Activated CD4-positive, alpha-beta T cell treated with anti-CD3 and anti-CD28 coated beads for 24 hours (primary cell): ENCODE data around the gene MTRFR.
A peak's percentile ranks its signal among the peaks of the same experiment; 100 is the strongest.
"Not testable (repeated sequence)": the region's sequence is repeated elsewhere in the genome, so short reads cannot be mapped to it uniquely, and the experiment has no call there.

Source experiments
- DNase-seq, 2 donors: peaks; one replicate each; pipeline ENCODE4 v3.0.0-alpha.2; 2020; ENCODE audit warnings: low read depth in 2 of 2

Gene MTRFR

DNA sequence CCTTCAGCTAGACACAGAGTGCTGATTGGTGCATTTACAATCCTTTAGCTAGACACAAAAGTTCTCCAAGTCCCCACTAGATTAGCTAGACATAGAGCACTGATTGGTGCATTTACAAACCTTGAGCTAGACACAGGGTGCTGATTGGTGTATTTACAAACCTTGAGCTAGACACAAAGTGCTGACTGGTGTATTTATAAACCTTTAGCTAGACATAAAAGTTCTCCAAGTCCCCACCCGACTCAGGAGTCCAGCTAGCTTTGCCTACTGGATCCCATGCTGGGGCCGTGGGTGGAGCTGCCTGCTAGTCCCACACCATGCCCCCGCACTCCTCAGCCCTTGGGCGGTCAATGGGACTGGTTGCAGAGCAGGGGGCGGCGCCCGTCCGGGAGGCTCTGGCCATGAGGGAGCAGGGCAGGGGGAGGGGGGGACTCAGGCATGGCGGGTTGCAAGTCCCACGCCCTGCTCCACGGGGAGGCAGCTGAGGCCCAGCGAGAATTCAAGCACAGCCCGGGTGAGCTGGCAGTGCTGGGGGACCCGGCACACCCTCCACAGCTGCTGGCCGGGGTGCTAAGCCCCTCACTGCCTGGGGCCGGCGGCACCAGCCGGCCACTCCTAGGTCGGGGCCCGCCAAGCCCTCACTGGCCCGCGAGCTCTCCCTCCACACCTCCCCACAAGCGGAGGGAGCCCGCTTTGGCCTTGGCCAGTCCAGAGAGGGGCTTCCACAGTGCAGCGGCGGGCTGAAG, 15.9 kb downstream of the MTRFR start:
- not testable (repeated sequence) for DNase-seq

DNA sequence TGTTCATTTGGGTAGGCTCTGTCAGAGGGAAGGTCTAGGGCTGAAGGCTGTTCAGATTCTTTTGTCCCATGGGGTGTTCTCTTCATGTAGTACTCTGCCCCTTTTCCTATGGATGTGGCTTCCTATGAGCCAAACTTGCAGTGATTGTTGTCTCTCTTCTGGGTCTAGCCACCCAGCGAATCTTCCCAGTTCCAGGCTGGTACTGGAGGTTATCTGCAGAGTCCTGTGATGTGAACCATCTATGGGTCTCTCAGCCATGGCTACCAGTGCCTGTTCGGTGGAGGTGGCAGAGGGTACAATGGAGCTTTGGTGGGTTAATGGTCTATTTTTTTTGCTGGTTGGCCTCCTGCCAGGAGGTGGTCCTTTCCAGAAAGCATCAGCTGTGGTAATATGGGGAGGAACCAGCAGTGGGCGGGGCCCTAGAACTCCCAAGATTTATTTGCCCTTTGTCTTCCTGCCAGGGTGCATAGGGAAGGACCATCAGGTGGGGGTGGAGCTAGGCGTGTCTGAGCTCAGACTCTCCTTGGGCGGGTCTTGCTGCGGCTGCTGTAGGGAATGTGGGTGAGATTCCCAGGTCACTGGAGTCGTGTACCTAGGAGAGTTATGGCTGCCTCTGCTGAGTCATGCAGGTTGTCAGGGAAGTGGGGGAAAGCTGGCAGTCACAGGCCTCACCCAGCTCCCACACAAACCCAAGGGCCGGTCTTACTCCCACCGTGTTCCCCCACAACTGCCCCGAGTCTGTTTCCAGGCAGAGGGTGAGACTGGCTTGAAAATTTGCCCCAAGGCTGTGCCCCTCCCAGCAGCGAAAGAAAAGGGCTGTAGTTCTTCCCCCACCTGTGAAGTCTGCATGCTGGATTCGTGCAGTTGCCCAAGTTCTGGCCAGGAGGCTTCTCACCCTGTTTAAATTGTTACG, 17.5 kb downstream of the MTRFR start:
- no peak for DNase-seq

DNA sequence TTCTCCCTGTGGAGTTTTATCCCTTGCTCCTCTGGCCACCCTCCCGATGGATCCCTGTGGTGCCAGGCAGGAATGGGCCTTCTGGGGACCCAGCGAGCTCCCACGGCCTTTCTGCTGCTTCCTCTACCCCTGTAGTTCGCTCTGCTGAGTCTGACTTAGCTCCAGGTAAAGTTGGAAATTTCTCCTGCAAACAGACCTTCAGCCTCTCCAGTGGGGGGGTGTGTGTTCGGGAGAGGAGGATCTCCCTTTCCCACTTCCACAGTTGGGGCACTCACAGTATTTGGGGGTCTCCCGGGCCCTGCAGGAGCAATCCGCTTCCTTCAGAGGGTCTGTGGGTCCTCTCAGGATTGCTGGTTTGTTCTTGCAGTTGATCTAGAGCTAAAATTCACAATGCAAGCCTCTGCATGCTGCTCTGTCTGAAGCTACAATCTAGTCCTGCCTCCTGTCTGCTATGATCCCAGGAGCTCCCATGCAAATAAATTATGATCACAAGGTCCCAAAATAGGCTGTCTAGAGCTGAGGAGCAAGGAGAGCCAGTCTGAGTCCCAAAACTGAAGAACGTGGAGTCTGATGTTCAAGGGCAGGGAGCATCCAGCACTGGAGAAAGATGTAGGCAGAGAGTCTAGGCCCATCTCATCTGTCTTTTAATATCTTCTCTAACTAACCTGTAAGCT, 18.3 kb downstream of the MTRFR start:
- DNase-seq = no peak

DNA sequence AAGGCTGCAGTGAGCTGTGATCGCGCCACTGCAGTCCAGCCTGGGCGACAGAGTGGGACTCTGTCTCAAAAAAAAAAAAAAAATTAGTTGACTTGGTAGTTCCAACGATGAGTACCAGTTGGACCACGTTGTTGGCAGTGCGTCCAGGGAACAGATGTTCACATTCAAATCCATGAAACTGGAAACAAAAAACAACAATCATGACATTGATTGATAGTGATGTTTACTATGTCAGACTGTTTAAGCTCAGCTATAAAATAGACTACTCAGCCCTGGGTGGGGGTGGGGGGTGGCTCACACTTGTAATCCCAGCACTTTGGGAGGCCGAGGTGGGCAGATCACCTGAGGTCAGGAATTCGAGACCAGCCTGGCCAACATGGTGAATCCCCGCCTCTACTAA, 19.1 kb downstream of the MTRFR start:
- not testable (repeated sequence) for DNase-seq

DNA sequence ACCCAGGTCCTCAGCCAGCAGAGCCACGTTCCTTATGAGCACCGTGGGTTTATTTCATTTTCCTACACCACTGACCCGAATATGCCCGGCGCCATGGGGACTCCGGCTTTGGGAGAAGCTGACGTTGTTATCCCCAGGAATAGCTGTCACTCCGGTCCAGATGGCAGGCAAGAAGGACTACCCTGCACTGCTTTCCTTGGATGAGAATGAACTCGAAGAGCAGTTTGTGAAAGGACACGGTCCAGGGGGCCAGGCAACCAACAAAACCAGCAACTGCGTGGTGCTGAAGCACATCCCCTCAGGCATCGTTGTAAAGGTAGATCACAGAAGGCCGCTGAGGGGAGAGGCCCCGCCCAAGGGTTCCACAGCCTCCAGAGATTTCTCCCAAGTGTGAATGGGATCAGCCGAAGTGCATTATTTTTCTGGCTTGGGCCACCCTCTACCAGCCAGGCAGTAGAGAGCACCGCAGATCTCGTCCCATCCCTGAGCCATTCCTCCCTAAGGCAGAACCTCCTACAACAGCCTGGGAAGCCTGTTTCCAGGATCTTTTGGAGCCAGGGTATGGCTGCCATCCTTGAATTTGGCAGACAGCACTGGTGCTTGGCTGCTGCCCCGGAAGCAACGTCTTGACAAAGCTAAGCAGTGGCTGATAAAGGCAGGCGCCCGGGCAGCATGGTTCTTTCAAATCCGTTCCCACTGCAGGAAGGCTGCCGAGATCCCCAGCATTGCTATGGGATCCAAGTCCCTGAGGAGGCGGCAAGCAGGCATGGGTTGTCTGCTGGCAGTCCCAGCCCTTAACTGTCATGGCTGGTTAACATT, 20.6 kb downstream of the MTRFR start:
- no peak for DNase-seq

DNA sequence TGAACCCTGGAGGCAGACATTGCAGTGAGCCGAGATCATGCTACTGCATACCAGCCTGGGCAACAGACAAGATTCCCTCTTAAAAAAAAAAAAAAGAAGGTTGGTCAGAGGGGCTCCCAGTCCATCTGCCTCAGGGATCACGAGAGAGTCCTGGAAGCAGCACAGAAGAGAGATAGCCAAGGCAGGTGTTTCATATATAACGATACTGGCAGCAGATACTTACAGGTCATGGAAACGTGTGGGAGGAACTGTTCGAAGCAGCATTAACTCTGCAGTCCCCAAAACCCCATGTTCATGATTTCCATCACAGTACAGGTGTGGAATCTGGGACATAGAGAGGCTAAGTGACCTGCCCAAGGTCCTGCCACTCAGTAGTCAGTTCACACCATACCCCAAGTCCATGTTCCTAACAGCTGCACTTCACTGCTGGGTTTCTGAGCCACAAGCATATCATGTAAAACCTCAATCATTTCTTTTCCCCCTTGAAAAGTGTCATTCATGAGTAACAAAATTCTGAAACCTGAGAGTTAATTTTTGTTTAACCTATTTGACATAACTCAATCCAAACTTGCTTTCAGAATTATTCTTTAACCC, 21.7 kb downstream of the MTRFR start:
- no peak for DNase-seq

DNA sequence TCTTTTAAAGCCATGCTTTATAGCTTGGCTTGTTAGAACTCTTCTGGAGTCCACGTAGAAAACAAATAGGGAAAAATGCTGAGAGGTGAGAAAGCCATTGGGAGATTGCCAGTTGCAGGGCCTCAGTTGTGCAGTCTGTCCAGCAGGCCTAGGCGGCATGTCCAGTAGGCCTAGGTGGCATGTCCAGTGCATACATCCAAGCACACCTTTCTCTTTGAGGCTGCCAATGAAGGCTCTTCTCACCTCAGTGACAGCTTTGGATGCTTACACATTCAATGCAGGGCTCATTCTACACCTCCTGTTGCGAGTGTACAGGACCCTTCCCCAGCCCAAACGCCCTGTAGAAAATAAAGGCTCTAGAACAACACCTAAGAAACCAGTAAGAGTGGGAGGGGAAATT, 25.4 kb downstream of the MTRFR start:
- no peak for DNase-seq

DNA sequence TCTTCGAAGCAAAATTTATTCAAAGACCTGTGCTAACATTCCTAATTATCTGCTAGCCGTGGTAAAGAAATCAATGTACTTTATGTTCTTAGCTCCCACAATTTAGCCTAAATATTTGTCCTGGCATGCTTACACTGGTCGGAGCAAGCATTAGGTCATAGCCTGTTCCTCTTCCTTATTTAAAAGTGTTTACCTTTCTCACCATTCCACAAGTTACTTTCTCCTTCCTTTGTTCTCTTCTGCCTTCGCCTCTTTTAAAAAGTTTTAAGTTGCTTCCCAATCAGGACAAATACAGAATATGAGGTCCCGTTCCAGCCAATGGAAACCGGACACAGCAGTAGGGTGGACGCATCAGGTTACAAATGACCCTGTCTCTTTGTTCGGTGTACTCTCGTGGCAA, 26.8 kb downstream of the MTRFR start:
- no peak for DNase-seq

DNA sequence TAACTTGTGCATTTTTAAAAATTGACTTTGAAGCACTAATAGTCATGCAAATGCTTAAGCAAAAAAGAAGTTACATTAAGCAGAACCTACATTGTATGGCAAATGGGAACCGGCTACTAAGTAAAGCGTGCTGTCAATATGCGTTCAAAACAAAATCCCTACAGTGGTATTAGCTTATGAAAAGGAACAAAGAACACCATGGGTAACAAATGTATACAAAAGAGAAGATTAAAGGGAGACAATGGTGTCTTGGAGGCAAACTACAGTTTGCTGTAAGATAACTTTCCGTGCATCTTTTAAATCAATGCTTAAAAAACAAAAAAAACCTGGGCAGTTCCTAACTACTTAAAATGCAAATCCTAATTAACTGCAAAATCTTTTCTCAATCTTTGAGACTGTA, 28.0 kb downstream of the MTRFR start:
- no peak for DNase-seq

DNA sequence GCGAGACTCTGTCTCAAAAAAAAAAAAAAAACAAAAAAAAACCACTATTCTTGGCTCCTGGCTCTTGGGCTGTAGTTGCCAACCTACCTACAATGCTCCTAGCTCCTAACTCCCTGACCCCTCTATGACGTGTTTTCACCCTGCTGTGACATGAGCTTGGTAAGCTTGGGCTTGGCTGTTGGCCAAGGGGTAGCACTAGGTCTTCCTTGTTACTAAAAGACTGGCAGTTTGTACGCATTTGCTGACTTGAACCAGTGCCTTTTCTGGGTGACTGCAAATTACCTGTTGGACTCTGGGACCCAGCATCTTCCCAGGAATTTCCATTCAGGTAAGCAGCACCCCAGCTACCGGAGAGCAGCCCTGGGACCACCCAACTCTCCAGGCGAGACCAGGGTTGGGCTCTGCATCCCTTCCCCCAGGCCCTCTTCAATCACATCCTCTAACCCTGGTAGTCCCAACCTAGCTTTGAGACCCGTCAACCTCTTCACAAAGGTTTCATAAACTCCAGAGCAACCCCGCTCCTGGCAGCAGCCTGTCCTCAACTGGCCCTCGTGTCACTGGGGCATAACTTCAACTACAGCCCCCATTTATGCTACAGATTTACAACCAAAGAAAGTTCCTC, 30.1 kb downstream of the MTRFR start:
- no peak for DNase-seq

DNA sequence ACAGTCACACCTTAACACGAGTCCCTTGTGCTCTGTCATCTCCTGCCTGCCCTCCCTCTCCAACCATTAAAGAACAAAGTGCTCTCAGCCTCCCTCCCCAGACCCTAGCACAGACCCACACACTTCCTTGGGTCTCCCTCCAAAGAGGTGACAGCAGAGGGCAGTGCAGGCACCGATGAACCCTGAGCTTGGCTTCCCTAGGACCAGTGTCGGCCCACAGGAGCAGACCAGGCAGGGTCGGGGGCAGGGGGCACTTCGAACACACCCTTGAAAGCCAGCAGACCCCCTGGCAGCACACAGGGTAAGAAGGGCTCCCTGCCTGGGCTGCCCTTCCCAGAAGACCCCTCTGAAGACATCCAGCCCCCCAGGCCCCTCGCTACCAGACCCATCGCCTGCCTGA, 31.4 kb downstream of the MTRFR start:
- no peak for DNase-seq

DNA sequence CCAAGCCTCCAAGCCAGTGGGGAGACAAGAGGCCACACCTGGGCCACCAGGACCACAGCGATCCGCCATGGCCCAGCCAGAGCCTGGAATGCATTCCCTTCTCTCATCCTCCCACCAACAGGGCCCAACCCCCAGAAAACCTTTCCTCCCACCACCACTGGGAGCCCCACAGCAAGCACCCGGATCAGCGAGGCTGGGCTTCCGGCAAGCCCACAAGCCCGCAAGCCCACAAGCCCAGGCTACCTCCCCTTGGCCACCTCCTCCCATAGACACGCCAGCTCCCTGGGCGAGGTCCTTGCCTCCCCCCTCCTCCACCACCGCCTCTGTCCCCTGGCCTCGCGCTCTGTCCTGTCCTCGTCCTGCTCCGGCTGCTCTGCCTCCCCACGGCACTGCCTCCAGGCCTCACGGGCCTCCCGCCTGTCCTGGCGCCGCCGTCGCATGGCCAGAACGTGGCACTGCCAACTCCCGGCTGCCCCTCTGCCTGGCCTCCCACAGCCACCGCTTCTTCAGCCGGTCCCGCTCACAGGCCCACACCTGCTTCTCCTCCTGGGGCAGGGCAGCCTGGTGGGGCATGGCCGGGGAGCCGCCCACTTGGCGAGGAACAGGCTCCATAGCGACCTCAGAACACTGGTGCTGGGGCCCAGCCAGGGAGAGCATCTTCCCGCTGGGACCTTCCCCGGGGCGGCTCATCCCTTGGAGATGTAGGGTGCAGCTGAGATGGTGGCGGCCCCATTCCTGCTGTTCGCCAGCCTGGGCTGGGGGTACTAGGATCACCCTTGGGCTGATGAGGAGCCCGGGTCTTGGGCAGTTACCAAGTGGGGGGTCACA, 32.8 kb downstream of the MTRFR start:
- no peak for DNase-seq

DNA sequence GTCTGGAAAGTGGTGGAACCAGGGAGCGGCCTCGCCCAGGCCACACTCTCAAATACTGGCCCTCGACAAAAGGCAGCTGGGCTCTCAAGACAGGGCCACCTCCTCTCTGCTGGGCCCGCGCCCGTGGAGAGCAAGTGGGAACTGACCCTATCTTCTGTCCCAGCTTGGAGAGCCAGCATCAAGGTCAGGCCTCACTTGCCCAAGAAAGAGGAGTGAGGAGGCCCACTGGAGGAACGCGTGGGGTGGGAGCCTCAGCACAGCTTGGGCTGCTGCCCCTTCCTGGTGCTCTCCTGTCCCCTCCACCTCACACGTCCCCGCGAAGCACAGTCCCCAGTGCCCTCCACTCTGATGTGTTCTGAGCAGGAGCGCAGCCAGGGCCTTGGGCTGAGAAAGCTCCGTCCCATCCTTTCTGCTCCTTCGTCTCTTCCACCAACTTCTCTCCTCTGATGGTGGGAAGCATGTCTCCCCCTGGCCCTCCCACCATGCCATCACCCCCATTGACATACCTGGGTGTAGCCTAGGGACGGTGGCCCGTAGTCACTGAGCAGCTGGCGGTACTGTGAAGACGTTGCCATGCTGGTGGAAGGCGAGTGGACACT, 33.5 kb downstream of the MTRFR start:
- DNase-seq = no peak

DNA sequence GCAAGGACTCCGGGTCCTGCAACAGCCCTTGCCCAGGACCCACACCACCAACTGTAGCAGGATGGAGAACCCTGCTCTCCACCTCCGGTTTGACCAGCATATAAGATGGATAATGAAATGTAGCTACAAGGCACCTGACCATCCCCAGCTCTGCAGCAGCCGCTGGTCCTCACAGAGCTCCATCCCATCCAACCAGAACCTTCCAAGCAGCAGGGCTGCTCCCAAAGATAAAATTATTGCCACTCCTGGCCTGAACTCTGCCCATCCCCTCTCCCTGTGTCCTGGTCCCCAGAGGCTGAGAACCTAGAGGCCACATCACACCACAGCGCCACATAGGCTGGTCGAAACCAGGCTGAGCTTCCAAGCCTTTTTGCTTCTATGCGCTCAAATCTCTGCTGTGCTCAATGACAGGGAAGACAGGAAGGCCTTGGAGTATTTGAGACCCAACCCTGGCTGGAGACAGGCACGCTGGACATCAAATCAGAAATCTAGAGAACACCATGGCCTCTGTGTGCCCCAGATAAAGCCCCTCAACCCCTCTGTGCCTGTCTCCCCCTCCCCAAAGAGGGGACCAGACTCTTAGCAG, 34.2 kb downstream of the MTRFR start:
- no peak for DNase-seq

DNA sequence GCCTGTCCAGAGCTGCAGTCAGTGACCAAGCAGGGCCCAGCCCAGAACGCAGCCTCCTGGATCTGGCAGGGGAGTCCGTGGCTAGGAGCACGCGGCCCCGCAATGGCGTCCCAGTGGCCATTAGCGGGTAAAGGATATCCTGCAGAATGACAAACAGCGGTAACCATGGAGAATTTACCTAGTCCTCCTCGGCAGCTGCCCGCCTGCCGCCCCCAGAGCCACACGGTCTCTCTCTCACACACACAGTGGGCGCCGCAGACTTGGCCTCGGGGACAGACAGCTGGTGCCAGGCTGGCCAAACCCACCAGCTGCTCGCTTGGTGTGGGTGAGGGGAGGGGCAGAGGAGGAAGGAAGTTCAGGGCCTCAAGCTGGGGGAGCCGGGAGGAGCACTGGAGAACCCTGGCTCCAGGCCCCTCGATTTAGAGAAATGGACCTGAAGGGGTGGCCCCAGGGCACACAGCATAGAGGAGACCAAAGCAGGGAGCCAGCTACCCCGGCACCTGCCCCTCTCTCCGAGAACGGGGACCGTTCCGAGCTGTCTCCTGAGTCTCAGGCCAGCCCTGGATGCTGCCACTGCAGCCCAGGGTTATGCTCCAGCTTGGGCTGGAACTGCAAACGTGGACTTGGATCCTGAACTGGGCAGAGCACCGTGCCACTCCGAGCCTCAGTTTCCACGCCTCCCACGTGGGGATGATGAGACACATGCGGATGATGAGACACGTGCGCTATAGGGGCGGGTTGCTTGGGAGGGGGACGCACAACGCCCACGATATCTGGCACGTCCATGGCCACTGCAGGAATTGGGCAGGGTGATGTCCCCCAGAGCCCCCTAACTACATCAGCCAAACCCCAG, 35.0 kb downstream of the MTRFR start:
- DNase-seq = no peak

DNA sequence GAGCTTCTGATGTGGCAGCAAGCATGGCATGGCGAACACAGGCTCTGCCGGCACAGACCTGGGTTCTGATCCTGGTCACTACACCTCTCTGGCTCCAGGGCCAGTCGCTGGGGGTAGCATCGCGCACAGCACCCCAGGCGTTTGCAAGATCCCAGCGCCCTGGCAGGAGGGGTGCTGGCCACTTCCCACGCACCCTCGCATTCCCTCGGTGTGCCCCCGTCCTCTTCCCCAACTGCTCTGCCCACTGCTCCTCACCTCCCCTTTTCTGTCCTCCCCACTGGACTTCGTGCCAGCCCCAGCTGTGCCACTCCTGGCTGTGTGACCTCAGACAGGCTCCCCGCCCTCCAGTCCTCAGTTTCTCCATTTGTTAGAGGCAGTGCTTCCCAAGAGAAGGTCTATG, 35.6 kb downstream of the MTRFR start:
- DNase-seq = no peak

DNA sequence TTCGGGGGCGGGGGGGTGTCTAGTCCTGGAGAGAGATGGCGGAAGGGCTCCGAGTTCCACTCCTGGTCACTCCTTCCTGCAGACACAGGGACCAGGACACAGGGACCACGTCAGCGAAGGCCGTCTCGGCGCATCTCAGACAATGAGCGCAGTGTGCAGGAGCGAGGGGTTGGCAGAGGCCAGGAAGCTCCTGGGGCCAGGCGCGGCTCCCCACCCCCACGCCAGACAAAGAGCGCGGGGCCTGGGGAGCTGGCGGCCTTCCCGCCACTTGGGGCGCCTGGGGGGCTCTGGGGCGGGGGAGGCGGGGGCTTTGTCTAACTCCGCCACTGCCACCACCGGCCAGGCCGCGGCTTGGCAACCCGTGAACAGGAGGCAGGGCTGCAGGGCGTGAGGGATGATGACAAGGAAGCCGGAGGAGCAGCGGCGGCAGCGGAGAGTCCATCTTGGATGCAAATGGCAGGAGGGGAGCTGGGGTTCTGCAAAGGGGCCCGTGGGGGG, 36.2 kb downstream of the MTRFR start:
- DNase-seq = peak in 1 of 2 donors; percentile 17

DNA sequence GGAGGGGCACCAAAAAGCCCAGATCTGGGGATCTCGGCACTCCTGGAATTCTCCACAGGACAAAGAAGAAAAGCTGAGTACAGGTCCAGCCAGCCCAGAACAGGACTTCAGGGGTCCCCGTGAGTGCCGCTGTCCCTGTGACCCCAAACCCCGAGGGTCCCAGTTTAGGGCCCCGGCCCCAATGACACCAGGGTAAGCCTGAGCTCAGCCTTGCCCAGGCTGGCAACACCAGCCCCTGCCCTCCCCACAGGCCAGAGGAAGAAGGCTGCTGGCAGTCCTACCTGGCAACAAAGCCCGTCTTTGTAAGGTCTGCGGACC, 36.6 kb downstream of the MTRFR start:
- no peak for DNase-seq
